NCI-H1048 (cell line): ENCODE measurements around the gene PTPRN2.

ENCODE experiments used
- DNase-seq: peaks from one replicate; lab custom pipeline; 2025; lab: John Stamatoyannopoulos, UW

Gene PTPRN2

GRCh38 chr7:157998884-157999552, 588.6 kb downstream of the PTPRN2 start:
- DNase-seq = no peak

- DNase-seq = no peak
Observed at GRCh38 chr7:157997471-157997870, 590.2 kb downstream of the PTPRN2 start.

GRCh38 chr7:157997080-157997440, 590.6 kb downstream of the PTPRN2 start:
- no peak for DNase-seq

- no peak for DNase-seq
Observed at GRCh38 chr7:157996359-157997079, 591.1 kb downstream of the PTPRN2 start.

GRCh38 chr7:157995815-157996214, 591.8 kb downstream of the PTPRN2 start:
- DNase-seq = no peak

GRCh38 chr7:157994319-157994718, 593.3 kb downstream of the PTPRN2 start:
- DNase-seq = no peak

- DNase-seq = no peak
Observed at GRCh38 chr7:157993406-157994105, 594.1 kb downstream of the PTPRN2 start.

- DNase-seq = no peak
Observed at GRCh38 chr7:157992511-157993160, 595.0 kb downstream of the PTPRN2 start.

- DNase-seq = no peak
Observed at GRCh38 chr7:157991761-157992160, 595.9 kb downstream of the PTPRN2 start.

- no peak for DNase-seq
Observed at GRCh38 chr7:157991351-157991750, 596.3 kb downstream of the PTPRN2 start.

GRCh38 chr7:157990881-157991250, 596.8 kb downstream of the PTPRN2 start:
- DNase-seq = no peak

GRCh38 chr7:157990226-157990880, 597.3 kb downstream of the PTPRN2 start:
- no peak for DNase-seq

- no peak for DNase-seq
Observed at GRCh38 chr7:157989589-157989988, 598.0 kb downstream of the PTPRN2 start.

GRCh38 chr7:157987906-157988305, 599.7 kb downstream of the PTPRN2 start:
- DNase-seq = no peak

- no peak for DNase-seq
Observed at GRCh38 chr7:157986051-157986450, 601.6 kb downstream of the PTPRN2 start.

- no peak for DNase-seq
Observed at GRCh38 chr7:157985636-157986035, 602.0 kb downstream of the PTPRN2 start.

GRCh38 chr7:157984423-157985163, 603.0 kb downstream of the PTPRN2 start:
- DNase-seq = no peak

GRCh38 chr7:157983502-157984422, 603.9 kb downstream of the PTPRN2 start:
- no peak for DNase-seq

- DNase-seq = no peak
Observed at GRCh38 chr7:157981778-157982177, 605.8 kb downstream of the PTPRN2 start.

- no peak for DNase-seq
Observed at GRCh38 chr7:157980774-157981173, 606.8 kb downstream of the PTPRN2 start.
